GM23248 (cell line): Measurements from ENCODE around the gene NINJ1.

ENCODE experiments used
- EZH2 ChIP-seq: fragments of 200-600 bp; sonication (generic); IDR thresholded peaks from 2 replicates; pipeline ENCODE4 v1.6.1; 2018; ENCODE audit warnings: antibody characterized with exemption, mild to moderate bottlenecking; ENCODE audit not compliant: insufficient read depth, poor library complexity, severe bottlenecking
- EZH2phosphoT487 ChIP-seq: fragments of 200-600 bp; sonication (generic); IDR thresholded peaks from 2 replicates; pipeline ENCODE4 v1.6.1; 2018; ENCODE audit warnings: antibody characterized with exemption, moderate library complexity, mild to moderate bottlenecking, low read depth; ENCODE audit not compliant: insufficient read depth

DNA sequence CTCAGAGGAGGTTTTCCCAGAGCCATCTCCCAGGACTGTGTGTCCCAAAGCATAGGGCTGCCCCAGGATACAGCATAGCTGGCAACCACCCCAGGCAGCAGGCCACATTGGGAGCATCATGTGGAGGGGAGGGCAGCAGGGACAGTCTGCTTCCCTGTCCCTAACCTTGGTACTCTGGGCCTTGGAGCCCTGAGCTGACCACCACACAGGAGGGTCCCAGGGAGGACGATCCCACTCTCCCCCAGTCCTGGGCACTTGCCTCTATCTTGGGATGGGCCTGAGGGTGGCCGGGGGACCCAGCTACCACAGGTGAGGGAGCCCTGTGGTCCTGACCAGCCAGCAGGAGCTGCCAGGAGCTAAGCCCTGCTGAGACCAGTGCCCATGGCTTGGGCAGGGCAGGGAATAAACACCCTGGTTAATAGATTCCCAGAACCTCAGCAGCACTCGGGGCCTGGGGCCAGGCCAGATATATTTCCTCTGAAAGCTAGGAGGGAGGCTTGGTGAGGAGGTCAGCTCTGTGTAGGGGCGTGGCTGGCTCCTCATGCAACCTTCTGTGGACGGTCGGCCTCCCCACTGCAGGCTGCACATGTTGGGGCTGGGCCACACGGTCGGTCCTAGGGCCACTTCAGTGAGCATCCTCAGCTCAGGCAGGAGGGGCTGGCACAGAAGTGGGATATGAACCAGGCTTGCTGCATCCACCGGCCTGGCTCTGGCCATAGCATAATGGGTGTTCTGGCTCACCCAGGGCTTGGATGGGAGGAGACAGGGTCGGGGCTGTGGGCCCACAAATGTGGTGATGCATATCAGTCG lies 4.2 kb downstream of the NINJ1 start:
- TF ChIP-seq EZH2phosphoT487 (no peak), EZH2 (no peak)
